GM12865 (cell line): ENCODE results near the gene SALL4.
"Not testable (repeated sequence)": the region's sequence is repeated elsewhere in the genome, so short reads cannot be mapped to it uniquely, and the experiment has no call there.

Experiments used
- DNase-seq: peaks from one replicate; pipeline ENCODE4 v3.0.0; 2010; ENCODE audit warnings: low read depth
- H3K4me3 ChIP-seq: 2 replicates; pipeline ENCODE4 v1.5.1; 2011; ENCODE audit warnings: mild to moderate bottlenecking, low read depth, low read length, control low read depth
- CTCF ChIP-seq: IDR thresholded peaks from 2 replicates; pipeline ENCODE4 v1.5.1; 2011; ENCODE audit warnings: low read length, control low read depth, low read depth, inconsistent platforms; ENCODE audit not compliant: insufficient read depth; ENCODE audit errors: missing control alignments

Gene SALL4

DNA sequence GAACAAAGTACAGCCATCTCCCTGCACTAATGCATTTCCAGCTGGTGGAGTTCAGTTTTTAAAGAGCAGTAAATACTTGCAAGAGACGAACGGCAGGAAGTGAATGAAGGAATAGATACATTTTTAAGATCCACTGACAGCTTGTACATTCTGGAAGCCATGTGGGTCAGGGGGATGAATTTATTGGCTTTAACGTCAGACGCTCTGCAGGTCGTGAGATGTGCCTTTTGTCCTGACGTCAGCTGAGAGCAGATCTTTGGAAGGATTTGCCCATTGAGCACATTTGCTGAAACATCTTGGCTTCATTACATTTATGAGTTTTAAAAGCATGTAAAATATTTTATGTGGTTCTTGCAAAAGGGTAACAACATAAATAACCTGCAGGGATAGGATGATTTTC, 29.5 kb upstream of the SALL4 start:
- TF ChIP-seq CTCF: no peak
- no peak overlapping the region for H3K4me3 ChIP-seq
- DNase-seq: no peak

DNA sequence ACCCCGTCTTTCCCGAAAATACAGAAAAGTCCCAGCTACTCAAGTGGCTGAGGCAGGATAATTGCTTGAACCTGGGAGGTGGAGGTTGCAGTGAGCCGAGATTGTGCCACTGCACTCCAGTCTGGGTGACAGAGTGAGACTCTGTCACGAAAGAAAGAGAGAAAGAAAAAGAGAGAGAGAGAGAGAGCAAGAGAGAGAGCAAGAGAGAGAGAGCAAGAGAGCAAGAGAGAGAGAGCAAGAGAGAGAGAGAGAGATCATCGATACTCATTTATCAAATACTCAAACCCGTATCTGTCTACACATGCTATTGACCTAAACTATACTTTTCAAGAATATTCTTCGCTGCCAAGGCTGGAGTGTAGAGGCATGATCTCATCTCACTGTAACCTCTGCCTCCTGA, 28.2 kb upstream of the SALL4 start:
- TF ChIP-seq CTCF: no peak
- no peak for DNase-seq
- no peak overlapping the region for H3K4me3 ChIP-seq

- DNase-seq: no peak
- TF ChIP-seq CTCF: no peak
- no peak overlapping the region for H3K4me3 ChIP-seq
Measured at GRCh38 chr20:51828762-51829161, 26.4 kb upstream of the SALL4 start.

GRCh38 chr20:51826372-51826771, 24.1 kb upstream of the SALL4 start:
- no peak for DNase-seq
- H3K4me3 ChIP-seq: no peak overlapping the region
- no peak for TF ChIP-seq CTCF

- H3K4me3 ChIP-seq: no peak overlapping the region
- TF ChIP-seq CTCF: no peak
- DNase-seq: no peak
Measured at GRCh38 chr20:51818479-51819008, 16.2 kb upstream of the SALL4 start.

GRCh38 chr20:51816856-51817255, 14.5 kb upstream of the SALL4 start:
- DNase-seq, H3K4me3 ChIP-seq: not testable (repeated sequence)

GRCh38 chr20:51815383-51816076, 13.2 kb upstream of the SALL4 start:
- no peak for DNase-seq
- TF ChIP-seq CTCF: no peak
- no peak overlapping the region for H3K4me3 ChIP-seq
